Dedifferentiated amniotic fluid mesenchymal stem cell (primary cell): ENCODE measurements around the gene RAPGEF1.

Source experiments
- DNase-seq: peaks from one replicate; pipeline ENCODE4 v3.0.0-alpha.2; 2016; ENCODE audit errors: extremely low spot score

RAPGEF1 gene

GRCh38 chr9:131704988-131705387 lies 34.9 kb downstream of the RAPGEF1 start:
- DNase-seq = no peak

GRCh38 chr9:131704141-131704983 lies 35.5 kb downstream of the RAPGEF1 start:
- DNase-seq = no peak

GRCh38 chr9:131703697-131704096 lies 36.2 kb downstream of the RAPGEF1 start:
- DNase-seq = no peak

- no peak for DNase-seq
Measured at GRCh38 chr9:131702911-131703310, 37.0 kb downstream of the RAPGEF1 start.

DNA sequence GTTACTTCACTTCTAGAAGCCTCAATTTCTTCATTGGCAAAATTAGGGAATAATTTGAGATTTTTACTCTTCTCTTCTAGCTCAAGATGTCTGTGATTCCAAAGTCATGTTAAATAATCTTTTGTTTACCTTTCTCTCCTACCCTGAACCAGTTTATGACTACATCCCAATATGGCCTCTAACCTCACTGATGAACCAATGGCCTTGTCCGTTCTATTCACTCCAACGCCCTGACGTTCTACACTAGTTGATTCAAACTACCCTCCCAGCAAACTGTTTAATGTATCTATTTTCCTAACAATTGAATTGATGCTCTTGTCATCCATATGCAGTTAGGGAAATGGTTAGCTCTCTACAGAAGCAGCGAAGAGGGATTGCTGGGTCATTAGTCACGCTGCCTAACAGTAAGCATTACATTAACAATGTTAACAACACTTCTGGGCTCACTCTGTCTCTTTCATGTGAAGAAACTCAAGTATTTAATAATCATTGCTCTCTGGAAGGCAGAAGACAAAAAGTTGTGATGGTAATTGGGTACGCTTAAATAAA lies 38.0 kb downstream of the RAPGEF1 start:
- no peak for DNase-seq

DNA sequence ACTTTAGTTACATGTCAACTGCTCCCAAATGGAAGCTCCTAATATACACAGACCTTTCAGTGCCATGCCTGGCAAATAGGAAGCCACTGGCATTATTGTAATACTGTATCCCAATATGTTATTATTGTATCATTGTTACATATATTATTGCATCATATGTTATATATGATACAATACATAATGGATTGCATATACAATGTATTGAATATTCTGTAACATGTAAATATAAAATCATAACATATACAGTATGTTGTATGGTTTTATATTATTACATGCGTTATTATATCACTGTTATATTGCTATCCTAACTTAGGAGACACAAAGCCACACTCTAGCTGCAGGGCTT lies 38.5 kb downstream of the RAPGEF1 start:
- DNase-seq = no peak

- DNase-seq = no peak
Measured at GRCh38 chr9:131700765-131701435, 39.0 kb downstream of the RAPGEF1 start.

DNA sequence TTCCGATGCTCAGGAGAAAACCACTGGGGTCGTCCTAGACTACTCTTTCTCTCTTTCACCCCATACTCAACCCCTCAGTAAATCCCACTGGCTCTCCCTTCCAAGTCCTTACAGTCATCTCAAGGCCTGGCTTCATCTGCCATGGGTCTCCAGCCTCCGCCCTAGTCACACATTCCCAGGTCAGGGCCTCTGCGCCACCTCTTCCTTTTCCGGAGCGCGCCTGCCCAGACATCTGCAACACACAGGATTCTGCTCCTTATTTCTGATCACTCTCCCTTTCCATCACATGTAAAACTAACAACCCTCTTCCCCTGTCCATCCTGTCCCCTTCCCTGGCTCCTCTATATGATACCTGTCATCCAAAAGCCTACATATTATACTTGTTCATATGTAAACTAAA lies 39.8 kb downstream of the RAPGEF1 start:
- DNase-seq = no peak

GRCh38 chr9:131698618-131698985 lies 41.3 kb downstream of the RAPGEF1 start:
- DNase-seq = no peak

DNA sequence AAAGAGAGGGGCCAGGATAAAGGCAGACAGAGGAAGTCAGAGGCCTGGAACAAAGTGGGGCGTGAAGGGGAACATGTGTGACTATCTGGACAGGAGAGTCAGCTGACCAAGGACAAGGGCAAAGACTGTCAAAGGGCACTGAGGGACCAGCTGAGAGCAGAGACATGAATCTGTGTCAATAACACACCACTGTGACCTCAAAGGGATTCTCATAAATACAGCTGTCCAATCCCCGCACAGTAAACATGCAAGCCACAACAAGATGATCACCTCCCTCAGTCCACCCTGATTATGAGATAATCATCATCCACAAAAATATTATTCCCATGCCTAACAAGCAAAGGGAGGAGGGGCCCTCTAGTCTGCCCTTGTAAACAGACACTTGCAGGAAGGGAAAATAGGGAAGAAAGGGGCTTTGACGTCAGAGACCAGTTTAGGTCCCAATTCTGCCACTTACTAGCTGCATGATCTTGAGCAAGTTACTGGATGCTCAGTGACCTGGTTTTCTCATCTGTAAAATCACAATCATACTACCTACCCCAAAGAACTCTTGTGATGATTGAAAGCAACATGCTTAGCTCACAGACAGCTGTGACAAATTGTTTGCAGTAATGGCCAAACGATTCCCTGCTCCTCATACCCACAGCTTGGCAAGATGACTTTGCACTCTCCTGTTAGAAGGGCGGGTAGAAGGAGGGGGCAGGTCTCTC lies 41.8 kb downstream of the RAPGEF1 start:
- DNase-seq = no peak

GRCh38 chr9:131697097-131697496 lies 42.8 kb downstream of the RAPGEF1 start:
- DNase-seq = no peak

GRCh38 chr9:131695836-131696460 lies 43.9 kb downstream of the RAPGEF1 start:
- DNase-seq = no peak

GRCh38 chr9:131695366-131695765 lies 44.5 kb downstream of the RAPGEF1 start:
- DNase-seq = no peak

DNA sequence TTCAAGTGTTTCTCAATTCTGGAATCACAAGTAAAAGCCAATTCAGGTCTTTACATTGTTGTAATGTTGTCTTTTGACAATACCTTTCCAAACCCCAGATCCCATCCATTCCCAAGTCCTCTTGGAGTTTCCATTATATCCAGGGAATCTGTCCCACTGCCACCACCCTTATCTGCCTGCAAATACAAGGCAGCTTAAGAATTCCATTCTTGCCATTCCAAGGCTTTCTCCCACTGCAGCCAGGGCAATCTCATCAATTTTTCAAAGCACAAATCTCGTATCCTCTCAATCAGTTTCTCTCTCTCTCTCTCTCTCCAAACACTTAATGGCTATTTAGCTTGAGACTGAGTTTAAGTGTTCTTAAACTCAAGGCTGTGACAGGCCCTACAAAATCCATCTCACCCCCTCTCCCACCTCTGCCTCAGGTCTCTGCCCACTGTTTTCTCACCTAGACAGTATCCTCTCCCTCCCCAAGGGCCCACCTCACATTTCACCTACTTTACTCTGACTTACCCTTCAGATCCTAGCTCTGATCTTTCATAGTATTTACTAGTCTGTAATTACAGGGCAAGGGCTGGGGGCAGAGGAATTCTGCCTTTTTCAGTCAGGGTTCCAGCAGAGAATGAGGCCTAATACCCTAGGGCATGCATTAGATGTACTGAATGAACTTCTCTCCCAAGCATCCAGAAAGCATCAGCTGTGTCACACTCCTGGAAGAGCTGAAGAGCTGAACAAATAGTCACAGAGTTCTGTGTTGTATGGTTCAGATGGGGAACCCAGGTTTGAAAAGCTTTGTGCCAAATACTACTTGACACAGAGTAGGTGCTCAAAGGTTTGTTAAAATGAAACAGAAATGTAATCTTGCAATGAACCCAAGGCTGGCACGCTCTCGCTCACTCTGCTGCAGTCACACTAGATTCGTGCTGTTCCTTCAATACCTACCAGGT lies 46.0 kb downstream of the RAPGEF1 start:
- no peak for DNase-seq

DNA sequence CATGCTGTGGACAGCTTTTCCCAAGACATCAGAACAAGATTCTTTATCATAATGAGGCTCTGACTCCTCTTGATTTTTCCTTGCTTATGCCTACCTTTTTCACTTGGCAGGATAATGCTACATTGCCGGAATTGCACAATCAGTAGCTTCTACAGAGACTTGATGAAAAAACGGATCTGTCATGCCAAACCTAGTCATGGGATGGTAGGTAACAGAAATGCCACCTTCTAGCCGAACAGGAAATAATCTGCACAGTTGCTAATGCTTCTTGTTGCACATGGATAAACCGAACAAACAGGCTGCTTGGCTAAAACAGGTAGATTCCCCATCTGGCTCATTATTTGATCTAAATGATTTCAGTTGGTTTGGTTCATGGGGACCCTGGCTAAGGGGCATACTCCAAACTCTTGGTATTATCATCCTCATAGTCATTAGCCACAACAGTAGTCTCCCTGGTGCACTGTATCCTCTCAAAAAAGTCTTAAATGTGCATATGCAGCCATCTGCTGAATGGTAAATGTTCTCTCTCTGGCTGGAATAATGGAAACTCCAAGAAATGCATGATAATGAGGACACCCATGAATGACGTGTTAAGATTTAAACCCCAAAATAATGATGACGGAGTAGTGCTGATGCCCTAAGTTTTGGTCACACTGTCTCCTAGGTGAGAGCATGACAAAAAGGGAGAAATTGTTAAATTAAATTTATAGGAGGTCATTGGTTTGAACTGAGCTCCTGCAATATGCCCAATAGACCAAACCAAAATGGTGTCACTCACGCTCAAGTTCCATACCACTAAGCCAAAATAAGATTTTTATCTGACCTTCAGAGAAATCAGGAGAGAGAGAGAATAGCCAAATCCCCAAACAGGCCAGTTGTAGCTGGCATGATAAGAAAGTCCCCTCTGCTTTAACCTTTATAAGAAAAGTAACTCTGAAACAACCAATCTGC lies 47.0 kb downstream of the RAPGEF1 start:
- DNase-seq = no peak

DNA sequence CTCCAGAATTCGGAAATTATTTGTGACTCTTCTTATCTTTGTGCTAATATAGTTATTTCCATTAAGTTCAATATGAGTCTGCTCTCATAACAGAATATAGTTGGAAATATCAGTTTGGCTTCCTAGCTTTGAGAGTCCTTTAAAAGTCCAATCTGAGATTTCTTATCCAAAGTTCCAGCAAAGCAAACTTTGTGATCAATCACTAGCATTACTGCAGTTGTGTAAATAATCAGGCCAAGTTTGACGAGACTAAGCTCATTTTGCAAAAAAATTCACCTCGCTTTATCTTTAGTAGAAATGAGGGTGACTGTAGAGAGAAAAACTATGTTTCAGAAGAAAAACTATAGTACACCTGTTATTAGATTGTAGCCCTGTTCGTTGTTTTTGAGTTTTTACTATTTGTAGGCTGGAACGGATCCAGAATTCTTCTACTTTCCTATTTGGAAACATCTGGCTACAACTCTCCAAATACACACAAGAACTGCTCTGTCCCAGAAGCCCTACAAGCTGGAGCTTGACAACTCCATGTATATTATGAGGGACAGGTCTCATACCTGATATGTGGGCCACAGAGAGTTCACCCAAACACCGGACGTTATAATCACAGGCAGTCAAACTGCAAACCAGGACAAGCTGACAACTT lies 47.8 kb downstream of the RAPGEF1 start:
- no peak for DNase-seq

DNA sequence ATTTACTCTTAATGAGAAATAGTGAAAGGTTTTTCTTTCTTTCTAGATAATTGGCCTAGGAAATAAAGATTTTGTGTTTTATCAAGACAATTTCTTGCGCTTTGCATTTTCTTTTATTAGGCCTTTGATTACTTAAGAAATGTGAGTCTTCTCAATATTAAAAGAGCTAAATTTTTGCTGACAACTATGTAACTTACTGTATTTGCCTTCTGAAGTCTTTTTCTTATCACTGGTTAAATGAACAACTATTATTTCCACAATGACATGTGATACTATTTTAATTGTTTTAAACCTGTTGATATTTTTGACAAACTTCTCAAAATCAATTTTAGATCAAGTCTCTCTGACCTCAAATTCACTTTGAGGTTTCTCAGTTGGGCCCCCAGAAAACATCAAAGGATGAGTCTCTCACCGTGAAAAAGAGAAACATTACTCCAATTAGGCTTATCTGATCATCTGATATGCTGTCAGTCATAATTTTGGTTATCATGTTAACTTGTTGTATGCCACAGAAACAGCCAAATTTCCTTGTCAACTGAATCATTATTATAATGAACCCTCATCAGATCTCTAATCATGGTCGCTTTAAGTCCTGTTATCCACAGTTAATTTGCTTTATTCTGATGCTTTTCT lies 48.8 kb downstream of the RAPGEF1 start:
- no peak for DNase-seq

DNA sequence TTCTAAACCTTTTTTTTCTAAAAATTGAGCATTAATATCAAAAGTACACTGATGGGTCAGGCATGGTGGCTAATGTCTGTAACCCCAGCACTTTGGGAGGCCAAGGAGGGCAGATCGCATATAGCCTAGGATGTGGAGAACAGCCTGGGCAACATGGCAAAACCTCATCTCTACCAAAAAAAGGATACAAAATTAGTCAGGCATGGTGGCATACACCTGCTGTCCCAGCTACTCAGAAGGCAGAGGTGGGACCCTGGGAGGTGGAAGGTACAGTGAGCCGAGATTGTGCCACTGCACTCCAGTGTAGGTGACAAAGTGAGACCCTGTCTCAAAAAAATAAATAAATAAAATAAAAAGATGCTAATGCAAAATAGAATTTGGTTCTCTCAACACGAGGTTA lies 49.4 kb downstream of the RAPGEF1 start:
- DNase-seq = no peak

GRCh38 chr9:131688377-131688776 lies 51.5 kb downstream of the RAPGEF1 start:
- no peak for DNase-seq
